Keratinocyte (primary cell): ENCODE results near the gene ACTRT3. TPM values are rescaled to one million over a fixed set of nuclear protein-coding genes. Genes with fewer than 3 reads are reported as not detected.

Experiments used
- DNase-seq: peaks from one replicate; pipeline ENCODE4 v3.0.0-alpha.2; 2011; ENCODE audit warnings: low read depth, missing footprints, low spot score
- FAIRE-seq: peaks from 2 replicates; lab custom pipeline; 2011; peaks lifted over from hg19 to GRCh38; lab: Jason Lieb, UNC
- H2AFZ ChIP-seq: 2 replicates; pipeline ENCODE4 v1.6.0; 2012; ENCODE audit warnings: low read length, control low read depth, inconsistent platforms; ENCODE audit not compliant: control insufficient read depth
- H3K27ac ChIP-seq: 2 replicates; pipeline ENCODE4 v1.5.1; 2011; ENCODE audit warnings: low read length; ENCODE audit not compliant: control insufficient read depth, insufficient read depth
- H3K27me3 ChIP-seq: 3 replicates; pipeline ENCODE4 v1.6.0; 2011; ENCODE audit warnings: low read length; ENCODE audit not compliant: control insufficient read depth, insufficient read depth; ENCODE audit errors: extremely low read depth
- H3K36me3 ChIP-seq, 2 experiments: 2 replicates in 1 of 2; 3 replicates in 1 of 2; pipeline ENCODE4 v1.5.1; 2011; ENCODE audit warnings: low read length in 2 of 2, mild to moderate bottlenecking in 1 of 2; ENCODE audit not compliant: control insufficient read depth in 2 of 2, insufficient read depth in 2 of 2; ENCODE audit errors: extremely low read depth in 1 of 2
- H3K4me1 ChIP-seq: 3 replicates; pipeline ENCODE4 v1.5.1; 2011; ENCODE audit warnings: low read length; ENCODE audit not compliant: control insufficient read depth, insufficient read depth; ENCODE audit errors: extremely low read depth
- H3K4me2 ChIP-seq: 3 replicates; pipeline ENCODE4 v1.6.0; 2011; ENCODE audit warnings: low read depth, low read length; ENCODE audit not compliant: control insufficient read depth, insufficient read depth; ENCODE audit errors: extremely low read depth
- H3K4me3 ChIP-seq, 3 experiments: fragments of 200-600 bp in 1 of 3; sonication (generic) in 1 of 3; 2 replicates in 2 of 3; 3 replicates in 1 of 3; pipeline ENCODE4 v1.5.1; 2011 to 2016; ENCODE audit warnings: low read length in 3 of 3, mild to moderate bottlenecking in 3 of 3, control low read depth in 2 of 3, inconsistent platforms in 1 of 3, low read depth in 1 of 3, mixed read lengths in 1 of 3, mixed run types in 1 of 3, moderate library complexity in 1 of 3; ENCODE audit not compliant: control insufficient read depth in 2 of 3, insufficient read depth in 2 of 3; ENCODE audit errors: extremely low read depth in 1 of 3
- H3K79me2 ChIP-seq: 2 replicates; pipeline ENCODE4 v1.6.0; 2012; ENCODE audit warnings: low read length; ENCODE audit not compliant: control insufficient read depth, insufficient read depth
- H3K9ac ChIP-seq: 3 replicates; pipeline ENCODE4 v1.6.0; 2011; ENCODE audit warnings: low read length; ENCODE audit not compliant: control insufficient read depth, insufficient read depth; ENCODE audit errors: extremely low read depth
- H3K9me1 ChIP-seq: 3 replicates; pipeline ENCODE4 v1.6.0; 2011; ENCODE audit warnings: low read length; ENCODE audit not compliant: control insufficient read depth, insufficient read depth; ENCODE audit errors: extremely low read depth
- H3K9me3 ChIP-seq: 2 replicates; pipeline ENCODE4 v1.5.1; 2012; ENCODE audit warnings: low read depth, low read length; ENCODE audit not compliant: control insufficient read depth
- H4K20me1 ChIP-seq: 3 replicates; pipeline ENCODE4 v1.6.0; 2011; ENCODE audit warnings: low read length; ENCODE audit not compliant: control insufficient read depth, insufficient read depth; ENCODE audit errors: extremely low read depth
- EZH2 ChIP-seq: IDR thresholded peaks from one replicate; pipeline ENCODE4 v1.6.1; 2012; ENCODE audit warnings: inconsistent platforms, mild to moderate bottlenecking, low read length, moderate library complexity
- dilution Hi-C: fragments of 300-500 bp; cut with MboI; formaldehyde crosslinking; loops from one replicate; pipeline ENCODE4 v1.7.0; 2020; ENCODE audit warnings: low sequenced_read_pairs; ENCODE audit not compliant: extremely low pct_ligation_motif_present
- polyA plus RNA-seq, 5 experiments: library from polyadenylated mRNA; depleted of rRNA in 3 of 5; stranded (reverse) in 3 of 5; stranded (forward) in 1 of 5; unstranded in 1 of 5; fragments of >200 nt; gene quantifications; 1 replicate in 1 of 5; 2 replicates in 3 of 5; 3 replicates in 1 of 5; pipeline versions ENCODE4 v1.2.1 to v1.2.3, GENCODE V29; 2011 to 2012; ENCODE audit warnings: missing spikeins in 2 of 5, low read depth in 1 of 5, low replicate concordance in 1 of 5
- TF ChIP-seq, protein P1 (sequence below), 3 experiments: IDR thresholded peaks in 1 of 3; conservative IDR thresholded peaks in 1 of 3; optimal IDR thresholded peaks in 1 of 3; 2 replicates in 2 of 3; 3 replicates in 1 of 3; pipeline versions ENCODE3 to v1.5.1; 2011; ENCODE audit warnings: low read length in 3 of 3, mild to moderate bottlenecking in 3 of 3, moderate library complexity in 2 of 3, control low read depth in 1 of 3, inconsistent platforms in 1 of 3; ENCODE audit not compliant: insufficient read depth in 2 of 3; ENCODE audit errors: extremely low read depth in 1 of 3

The ACTRT3 gene
- polyA plus RNA-seq, 1 donor (not counting 4 experiments of a cell fraction or from before 2014, with no cell fraction given), result 2.9 TPM

- dilution Hi-C loops, result no loop called here
- Histone ChIP-seq H3K4me1 (no peaks in the 10 kb centered on the region), H3K9ac (no peak overlapping the region), H3K9me1 (no peaks in the 10 kb centered on the region), H4K20me1 (no peaks in the 10 kb centered on the region), H3K27ac (no peak overlapping the region), H3K4me2 (no peak overlapping the region), H2AFZ (no peak overlapping the region), H3K4me3 (no peak overlapping the region), H3K79me2 (peaks cover 16% of the 10 kb centered on the region), H3K9me3 (no peaks in the 10 kb centered on the region), H3K27me3 (no peaks in the 10 kb centered on the region), H3K36me3 (peaks cover 12 to 22% of the 10 kb centered on the region in 2 experiments)
- no peak for DNase-seq
- TF ChIP-seq, protein P1, sequence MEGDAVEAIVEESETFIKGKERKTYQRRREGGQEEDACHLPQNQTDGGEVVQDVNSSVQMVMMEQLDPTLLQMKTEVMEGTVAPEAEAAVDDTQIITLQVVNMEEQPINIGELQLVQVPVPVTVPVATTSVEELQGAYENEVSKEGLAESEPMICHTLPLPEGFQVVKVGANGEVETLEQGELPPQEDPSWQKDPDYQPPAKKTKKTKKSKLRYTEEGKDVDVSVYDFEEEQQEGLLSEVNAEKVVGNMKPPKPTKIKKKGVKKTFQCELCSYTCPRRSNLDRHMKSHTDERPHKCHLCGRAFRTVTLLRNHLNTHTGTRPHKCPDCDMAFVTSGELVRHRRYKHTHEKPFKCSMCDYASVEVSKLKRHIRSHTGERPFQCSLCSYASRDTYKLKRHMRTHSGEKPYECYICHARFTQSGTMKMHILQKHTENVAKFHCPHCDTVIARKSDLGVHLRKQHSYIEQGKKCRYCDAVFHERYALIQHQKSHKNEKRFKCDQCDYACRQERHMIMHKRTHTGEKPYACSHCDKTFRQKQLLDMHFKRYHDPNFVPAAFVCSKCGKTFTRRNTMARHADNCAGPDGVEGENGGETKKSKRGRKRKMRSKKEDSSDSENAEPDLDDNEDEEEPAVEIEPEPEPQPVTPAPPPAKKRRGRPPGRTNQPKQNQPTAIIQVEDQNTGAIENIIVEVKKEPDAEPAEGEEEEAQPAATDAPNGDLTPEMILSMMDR (optimal IDR thresholded peaks at IDR 0.05 in 1 of 3, IDR thresholded peaks at IDR 0.05 in 1 of 3, conservative IDR thresholded peaks at IDR 0.05 in 1 of 3; ENCODE audit: extremely low read depth in 1 of 3, insufficient read depth in 2 of 3, low read length in 3 of 3), result no peak
- no peak for TF ChIP-seq EZH2
- FAIRE-seq, result no peak
These were observed 12.0 kb upstream of the ACTRT3 start for GRCh38 chr3:169781209-169781855.

- Histone ChIP-seq H3K4me3 (no peak overlapping the region), H3K27ac (no peak overlapping the region), H3K4me1 (peaks cover under 1% of the 10 kb centered on the region), H3K9ac (no peak overlapping the region), H4K20me1 (no peaks in the 10 kb centered on the region), H3K36me3 (peaks cover 10 to 20% of the 10 kb centered on the region in 2 experiments), H3K27me3 (no peaks in the 10 kb centered on the region), H3K79me2 (peaks cover 22% of the 10 kb centered on the region), H3K9me3 (no peaks in the 10 kb centered on the region), H2AFZ (no peak overlapping the region), H3K9me1 (no peaks in the 10 kb centered on the region), H3K4me2 (no peak overlapping the region)
- DNase-seq (no peak), FAIRE-seq (no peak)
- TF ChIP-seq, protein P1 (optimal IDR thresholded peaks at IDR 0.05 in 1 of 3, IDR thresholded peaks at IDR 0.05 in 1 of 3, conservative IDR thresholded peaks at IDR 0.05 in 1 of 3; ENCODE audit: extremely low read depth in 1 of 3, insufficient read depth in 2 of 3, low read length in 3 of 3), result no peak
- no peak for TF ChIP-seq EZH2
- dilution Hi-C loops, result no loop called here
These were observed 11.4 kb upstream of the ACTRT3 start for GRCh38 chr3:169780742-169781141.
